Smooth muscle cell (in vitro differentiated cells): Measurements from ENCODE around the gene AMMECR1L. TPM values are rescaled to one million over a fixed set of nuclear protein-coding genes. Genes with fewer than 3 reads are reported as not detected.

Experiments
- DNase-seq: peaks from one replicate; lab custom pipeline; 2025; ENCODE audit not compliant: unreplicated experiment; lab: John Stamatoyannopoulos, UW
- H2AFZ ChIP-seq: fragments of 200-600 bp; sonication (generic); 2 replicates; pipeline ENCODE4 v1.6.0; 2016; ENCODE audit warnings: antibody characterized with exemption, low read depth, mild to moderate bottlenecking
- H3F3A ChIP-seq: fragments of 200-600 bp; sonication (generic); 2 replicates; pipeline ENCODE4 v1.6.0; 2017; ENCODE audit warnings: antibody characterized with exemption, low read depth
- H3K27ac ChIP-seq: fragments of 200-600 bp; sonication (generic); 2 replicates; pipeline ENCODE4 v1.5.1; 2016; ENCODE audit warnings: low read depth, mild to moderate bottlenecking
- H3K27me3 ChIP-seq: fragments of 200-600 bp; sonication (generic); 2 replicates; pipeline ENCODE4 v1.6.1; 2016; ENCODE audit warnings: low read depth, mild to moderate bottlenecking
- H3K36me3 ChIP-seq: fragments of 200-600 bp; sonication (generic); 2 replicates; pipeline ENCODE4 v1.5.1; 2016; ENCODE audit warnings: low read depth
- H3K4me1 ChIP-seq: fragments of 200-600 bp; sonication (generic); 2 replicates; pipeline ENCODE4 v1.5.1; 2016; ENCODE audit warnings: low read depth
- H3K4me2 ChIP-seq: fragments of 200-600 bp; sonication (generic); 2 replicates; pipeline ENCODE4 v1.6.0; 2016; ENCODE audit warnings: mild to moderate bottlenecking
- H3K4me3 ChIP-seq: fragments of 200-600 bp; sonication (generic); 2 replicates; pipeline ENCODE4 v1.5.1; 2016; ENCODE audit warnings: mild to moderate bottlenecking
- H3K79me2 ChIP-seq: fragments of 200-600 bp; sonication (generic); 2 replicates; pipeline ENCODE4 v1.6.0; 2016; ENCODE audit warnings: low read depth, mild to moderate bottlenecking
- H3K9ac ChIP-seq: fragments of 200-600 bp; sonication (generic); 2 replicates; pipeline ENCODE4 v1.6.0; 2016; ENCODE audit warnings: low read depth
- H3K9me3 ChIP-seq: fragments of 200-600 bp; sonication (generic); replicated peaks from 2 replicates; pipeline ENCODE4 v1.5.1; 2016; ENCODE audit warnings: low read depth
- H4K20me1 ChIP-seq: fragments of 200-600 bp; sonication (generic); 2 replicates; pipeline ENCODE4 v1.6.0; 2016; ENCODE audit warnings: low read depth
- CTCF ChIP-seq: fragments of 200-600 bp; sonication (generic); IDR thresholded peaks from 2 replicates; pipeline ENCODE4 v1.5.1; 2017; ENCODE audit warnings: borderline replicate concordance, mild to moderate bottlenecking, antibody characterized with exemption; ENCODE audit not compliant: insufficient read depth, poor library complexity, severe bottlenecking
- WGBS: methylation state at CpG from one replicate; pipeline ENCODE4 v1.1.7; 2016; ENCODE audit warnings: low lambda C conversion rate; 5-methylcytosine and 5-hydroxymethylcytosine counted together
- polyA plus RNA-seq: library from polyadenylated mRNA; unstranded; fragments of >200 nt; fragmentation: Nextera tagmentation; extraction: Ambion mirVana; gene quantifications from 2 replicates; pipeline ENCODE4 v1.2.1, GENCODE V29; 2016
- total RNA-seq: library from RNA; depleted of rRNA; stranded (reverse); fragments of >200 nt; gene quantifications from 2 replicates; pipeline ENCODE4 v1.2.3, GENCODE V29; 2014

Gene AMMECR1L
- total and polyA plus RNA-seq, 2 experiments from 2014 or later: 11.8 to 13.8 TPM

GRCh38 chr2:127826047-127826446 lies 59.7 kb downstream of the AMMECR1L start:
- no peaks in the 10 kb centered on the region for H3F3A ChIP-seq
- no peaks in the 10 kb centered on the region for H3K4me1 ChIP-seq
- no peak overlapping the region for H3K9ac ChIP-seq
- H3K4me2 ChIP-seq: no peak overlapping the region
- no peaks in the 10 kb centered on the region for H4K20me1 ChIP-seq
- no peaks in the 10 kb centered on the region for H3K9me3 ChIP-seq
- WGBS: 91% methylated on average over 12 of the region's 12 CpGs
- H3K79me2 ChIP-seq: no peaks in the 10 kb centered on the region
- DNase-seq: no peak
- no peak overlapping the region for H3K27ac ChIP-seq
- no peaks in the 10 kb centered on the region for H3K27me3 ChIP-seq
- H3K36me3 ChIP-seq: no peaks in the 10 kb centered on the region
- H2AFZ ChIP-seq: no peak overlapping the region
- TF ChIP-seq CTCF: no peak
- H3K4me3 ChIP-seq: no peak overlapping the region

- no peaks in the 10 kb centered on the region for H3K4me1 ChIP-seq
- no peak for TF ChIP-seq CTCF
- H3K27ac ChIP-seq: no peak overlapping the region
- H3K4me2 ChIP-seq: no peak overlapping the region
- no peaks in the 10 kb centered on the region for H3F3A ChIP-seq
- DNase-seq: no peak
- H3K79me2 ChIP-seq: no peaks in the 10 kb centered on the region
- H3K4me3 ChIP-seq: no peak overlapping the region
- no peaks in the 10 kb centered on the region for H3K36me3 ChIP-seq
- H3K27me3 ChIP-seq: no peaks in the 10 kb centered on the region
- peaks cover 10% of the 10 kb centered on the region for H3K9me3 ChIP-seq
- 80% methylated on average over 6 of the region's 6 CpGs for WGBS
- H2AFZ ChIP-seq: no peak overlapping the region
- no peak overlapping the region for H3K9ac ChIP-seq
- H4K20me1 ChIP-seq: no peaks in the 10 kb centered on the region
Measured at GRCh38 chr2:127820080-127820668, 65.6 kb downstream of the AMMECR1L start.

GRCh38 chr2:127818794-127819425 lies 66.8 kb downstream of the AMMECR1L start:
- H3K27me3 ChIP-seq: no peaks in the 10 kb centered on the region
- no peak overlapping the region for H3K4me3 ChIP-seq
- DNase-seq: no peak
- H3K27ac ChIP-seq: no peak overlapping the region
- no peak for TF ChIP-seq CTCF
- no peaks in the 10 kb centered on the region for H3K4me1 ChIP-seq
- H3K79me2 ChIP-seq: no peaks in the 10 kb centered on the region
- H3F3A ChIP-seq: no peaks in the 10 kb centered on the region
- H2AFZ ChIP-seq: no peak overlapping the region
- H4K20me1 ChIP-seq: no peaks in the 10 kb centered on the region
- WGBS: 88% methylated on average over 8 of the region's 8 CpGs
- peaks cover 10% of the 10 kb centered on the region for H3K9me3 ChIP-seq
- H3K9ac ChIP-seq: no peak overlapping the region
- no peak overlapping the region for H3K4me2 ChIP-seq
- no peaks in the 10 kb centered on the region for H3K36me3 ChIP-seq

- Histone ChIP-seq H3F3A (no peaks in the 10 kb centered on the region), H3K9me3 (peaks cover 10% of the 10 kb centered on the region), H3K79me2 (no peaks in the 10 kb centered on the region), H4K20me1 (no peaks in the 10 kb centered on the region), H3K36me3 (no peaks in the 10 kb centered on the region), H3K4me2 (no peak overlapping the region), H2AFZ (no peak overlapping the region), H3K27ac (no peak overlapping the region), H3K4me3 (no peak overlapping the region), H3K27me3 (no peaks in the 10 kb centered on the region), H3K4me1 (no peaks in the 10 kb centered on the region), H3K9ac (no peak overlapping the region)
- no peak for DNase-seq
- WGBS: 81% methylated on average over 5 of the region's 5 CpGs
- no peak for TF ChIP-seq CTCF
Measured at GRCh38 chr2:127818241-127818640, 67.5 kb downstream of the AMMECR1L start.
